Activated CD4-positive, alpha-beta memory T cell treated with anti-CD3 and anti-CD28 coated beads for 36 hours (primary cell): ENCODE measurements around the gene TOB1. TPM values are rescaled to one million over a fixed set of nuclear protein-coding genes. Genes with fewer than 3 reads are reported as not detected.

Experiments
- CTCF ChIA-PET: fragments of 350-600 bp; sonication (Branson Sonifier 250); formaldehyde crosslinking; loops from one replicate; lab custom pipeline; 2021; ENCODE audit warnings: antibody characterized with exemption, inconsistent platforms; lab: Charles Lee
- POLR2A ChIA-PET: fragments of 350-600 bp; sonication (Branson Sonifier 250); formaldehyde crosslinking; loops from one replicate; lab custom pipeline; 2021; ENCODE audit warnings: antibody characterized with exemption; lab: Charles Lee
- DNase-seq: peaks from one replicate; pipeline ENCODE4 v3.0.0-alpha.2; 2020
- H3K27ac Mint-ChIP-seq: one replicate; pipeline ENCODE4 v1.8.0; 2021; ENCODE audit warnings: mixed read lengths
- H3K27me3 Mint-ChIP-seq: one replicate; pipeline ENCODE4 v1.8.0; 2021; ENCODE audit warnings: mixed read lengths
- H3K36me3 Mint-ChIP-seq: one replicate; pipeline ENCODE4 v1.8.0; 2021; ENCODE audit warnings: mixed read lengths
- H3K4me1 Mint-ChIP-seq: one replicate; pipeline ENCODE4 v1.8.0; 2021; ENCODE audit warnings: low read depth, mixed read lengths
- H3K4me3 Mint-ChIP-seq: one replicate; pipeline ENCODE4 v1.8.0; 2021; ENCODE audit warnings: mild to moderate bottlenecking, mixed read lengths
- H3K9me3 Mint-ChIP-seq: one replicate; pipeline ENCODE4 v1.8.0; 2021; ENCODE audit warnings: mixed read lengths
- intact Hi-C: fragments of 100-400 bp; cut with micrococcal nuclease; formaldehyde crosslinking; loops from one replicate; pipeline ENCODE4 v1.15.1; 2023
- total RNA-seq, 2 experiments: library from RNA; stranded (reverse); gene quantifications; one replicate each; pipeline ENCODE4 v1.2.3, GENCODE V29; 2021

Gene TOB1
- total RNA-seq, 2 experiments from 2014 or later = 42.3 to 44.1 TPM

DNA sequence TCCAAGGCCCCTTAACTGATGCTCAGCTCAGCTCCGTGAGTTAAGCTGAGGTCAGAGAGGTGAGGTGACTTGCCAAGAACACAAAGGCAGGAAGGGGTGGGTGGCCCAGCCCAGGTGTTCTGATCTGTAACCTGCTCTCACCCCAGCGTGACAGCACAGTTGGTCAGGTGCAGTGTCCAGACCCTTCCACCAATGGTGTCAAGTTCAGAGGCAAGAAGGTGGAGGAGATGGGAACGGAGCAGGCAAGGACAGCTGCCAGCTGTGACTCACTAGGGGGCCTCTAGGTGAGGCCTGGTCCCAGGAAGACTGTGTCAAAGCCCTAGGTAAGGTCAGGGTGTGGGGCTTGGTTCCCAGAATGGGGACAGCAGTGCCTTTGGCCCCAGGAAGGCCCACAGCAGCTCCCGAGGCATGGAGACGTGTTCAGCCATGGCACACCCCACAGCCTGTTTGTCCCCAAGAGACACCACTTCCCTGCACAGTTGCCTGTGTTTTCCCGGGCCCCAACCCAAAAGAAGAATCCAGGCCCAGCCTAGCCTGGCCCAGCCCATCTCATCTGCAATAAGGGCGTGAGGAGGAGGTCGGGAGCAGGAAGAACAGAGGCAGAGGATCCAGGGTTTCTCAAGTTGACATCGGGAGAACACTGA lies 23.5 kb downstream of the TOB1 start:
- H3K4me3 Mint-ChIP-seq = no peak overlapping the region
- POLR2A ChIA-PET = interaction anchor here (1.0 kb wide), 1 partner anchor 10 kb away, joined by 4 read pairs; no protein-coding TSS in a partner anchor
- no peak for DNase-seq
- H3K27me3 Mint-ChIP-seq = no peaks in the 10 kb centered on the region
- intact Hi-C loops = loop anchor here (1.0 to 5.0 kb wide), 2 partner anchors 59 to 295 kb away; partner anchors contain the start of gene SPATA20
- no peaks in the 10 kb centered on the region for H3K9me3 Mint-ChIP-seq
- H3K36me3 Mint-ChIP-seq = no peaks in the 10 kb centered on the region
- no peak overlapping the region for H3K27ac Mint-ChIP-seq
- H3K4me1 Mint-ChIP-seq = no peaks in the 10 kb centered on the region
- CTCF ChIA-PET = interaction anchor here (0.8 to 5.3 kb wide), 23 partner anchors 9 to 445 kb away, joined by 3 to 32 read pairs (median 5); partner anchors contain the start of gene LRRC59

DNA sequence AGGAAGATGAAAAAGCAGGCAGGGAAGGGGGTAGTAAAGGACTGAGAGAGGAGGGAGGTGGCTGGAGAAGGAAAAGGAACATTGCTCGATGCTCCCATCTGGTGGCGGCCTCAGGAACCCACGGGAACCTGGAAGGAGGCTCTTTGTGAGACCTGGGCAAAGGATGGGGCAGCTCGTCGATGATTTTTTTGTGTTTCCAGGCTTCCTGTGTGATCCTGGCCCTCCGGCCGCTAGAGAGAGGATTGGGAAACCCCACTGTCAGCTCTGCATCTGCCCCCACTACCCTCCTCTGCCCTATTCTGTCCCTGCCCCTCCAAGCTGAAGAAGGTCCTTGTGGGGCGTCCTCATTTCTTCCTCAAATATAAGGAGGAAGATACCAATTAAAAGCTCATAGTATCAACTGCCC lies 24.2 kb downstream of the TOB1 start:
- CTCF ChIA-PET = interaction anchor here (0.8 to 5.3 kb wide), 23 partner anchors 10 to 445 kb away, joined by 3 to 32 read pairs (median 5); partner anchors contain the start of gene LRRC59
- Mint-ChIP-seq H3K27ac (no peak overlapping the region), H3K36me3 (no peaks in the 10 kb centered on the region), H3K4me3 (no peak overlapping the region), H3K4me1 (no peaks in the 10 kb centered on the region), H3K9me3 (no peaks in the 10 kb centered on the region), H3K27me3 (no peaks in the 10 kb centered on the region)
- POLR2A ChIA-PET = interaction anchor here (1.0 kb wide), 1 partner anchor 11 kb away, joined by 4 read pairs; no protein-coding TSS in a partner anchor
- intact Hi-C loops = loop anchor here (1.0 to 5.0 kb wide), 2 partner anchors 59 to 295 kb away; partner anchors contain the start of gene SPATA20
- DNase-seq = peak; percentile 77

DNA sequence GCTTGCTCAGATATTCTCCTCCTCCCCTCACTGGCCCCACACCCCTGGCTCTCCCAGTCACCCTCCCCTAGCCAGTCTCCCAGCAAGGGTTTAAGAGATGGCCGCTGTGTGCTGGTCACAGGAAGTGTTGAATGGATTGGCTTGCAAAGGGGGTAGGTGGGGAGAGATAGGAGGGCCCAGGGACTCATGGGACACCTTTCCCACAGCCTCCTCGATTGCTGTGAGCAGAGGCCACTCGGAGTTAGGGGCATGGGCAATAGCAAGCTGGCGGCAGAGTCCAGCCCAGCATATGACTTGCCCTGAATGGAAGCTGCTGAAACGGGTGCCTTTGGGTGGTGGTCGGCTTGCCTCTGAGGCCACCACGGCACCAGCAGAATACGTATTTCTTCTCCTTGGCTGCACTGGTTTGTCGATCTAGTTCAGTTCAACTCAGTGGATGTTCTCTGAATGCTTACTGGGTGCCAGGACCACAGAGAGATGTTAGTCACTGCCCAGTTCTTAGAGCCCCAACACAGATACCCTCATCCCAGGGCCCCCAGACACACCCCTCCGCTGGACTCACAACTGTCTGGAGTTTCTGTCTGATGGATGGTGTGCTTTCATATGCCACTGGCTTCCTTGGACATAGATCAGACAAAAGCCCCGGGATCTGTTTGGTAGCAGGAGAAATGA lies 24.7 kb downstream of the TOB1 start:
- H3K36me3 Mint-ChIP-seq = no peaks in the 10 kb centered on the region
- ChIA-PET CTCF (interaction anchor here (0.6 to 5.3 kb wide), 18 partner anchors 10 to 357 kb away, joined by 3 to 32 read pairs (median 4); no protein-coding TSS in a partner anchor), POLR2A (interaction anchor here (1.0 kb wide), 1 partner anchor 11 kb away, joined by 4 read pairs; no protein-coding TSS in a partner anchor)
- no peaks in the 10 kb centered on the region for H3K27me3 Mint-ChIP-seq
- no peaks in the 10 kb centered on the region for H3K9me3 Mint-ChIP-seq
- no peaks in the 10 kb centered on the region for H3K4me1 Mint-ChIP-seq
- intact Hi-C loops = loop anchor here (5.0 kb wide), 1 partner anchor 294 kb away; the partner anchor contains the start of gene SPATA20
- DNase-seq = no peak
- H3K4me3 Mint-ChIP-seq = no peak overlapping the region
- no peak overlapping the region for H3K27ac Mint-ChIP-seq

DNA sequence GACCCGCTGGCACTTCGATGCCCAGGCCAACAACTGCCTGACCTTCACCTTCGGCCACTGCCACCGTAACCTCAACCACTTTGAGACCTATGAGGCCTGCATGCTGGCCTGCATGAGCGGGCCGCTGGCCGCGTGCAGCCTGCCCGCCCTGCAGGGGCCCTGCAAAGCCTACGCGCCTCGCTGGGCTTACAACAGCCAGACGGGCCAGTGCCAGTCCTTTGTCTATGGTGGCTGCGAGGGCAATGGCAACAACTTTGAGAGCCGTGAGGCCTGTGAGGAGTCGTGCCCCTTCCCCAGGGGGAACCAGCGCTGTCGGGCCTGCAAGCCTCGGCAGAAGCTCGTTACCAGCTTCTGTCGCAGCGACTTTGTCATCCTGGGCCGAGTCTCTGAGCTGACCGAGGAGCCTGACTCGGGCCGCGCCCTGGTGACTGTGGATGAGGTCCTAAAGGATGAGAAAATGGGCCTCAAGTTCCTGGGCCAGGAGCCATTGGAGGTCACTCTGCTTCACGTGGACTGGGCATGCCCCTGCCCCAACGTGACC lies 25.8 kb downstream of the TOB1 start:
- Mint-ChIP-seq H3K4me3 (no peak overlapping the region), H3K4me1 (no peaks in the 10 kb centered on the region), H3K36me3 (no peaks in the 10 kb centered on the region), H3K9me3 (no peaks in the 10 kb centered on the region), H3K27ac (no peak overlapping the region), H3K27me3 (peaks cover 3% of the 10 kb centered on the region)
- ChIA-PET POLR2A (no interaction called here), CTCF (interaction anchor here (0.6 to 5.3 kb wide), 6 partner anchors 11 to 295 kb away, joined by 3 to 32 read pairs (median 8); no protein-coding TSS in a partner anchor)
- intact Hi-C loops = loop anchor here (5.0 kb wide), 1 partner anchor 293 kb away; the partner anchor contains the start of gene SPATA20
- DNase-seq = no peak

DNA sequence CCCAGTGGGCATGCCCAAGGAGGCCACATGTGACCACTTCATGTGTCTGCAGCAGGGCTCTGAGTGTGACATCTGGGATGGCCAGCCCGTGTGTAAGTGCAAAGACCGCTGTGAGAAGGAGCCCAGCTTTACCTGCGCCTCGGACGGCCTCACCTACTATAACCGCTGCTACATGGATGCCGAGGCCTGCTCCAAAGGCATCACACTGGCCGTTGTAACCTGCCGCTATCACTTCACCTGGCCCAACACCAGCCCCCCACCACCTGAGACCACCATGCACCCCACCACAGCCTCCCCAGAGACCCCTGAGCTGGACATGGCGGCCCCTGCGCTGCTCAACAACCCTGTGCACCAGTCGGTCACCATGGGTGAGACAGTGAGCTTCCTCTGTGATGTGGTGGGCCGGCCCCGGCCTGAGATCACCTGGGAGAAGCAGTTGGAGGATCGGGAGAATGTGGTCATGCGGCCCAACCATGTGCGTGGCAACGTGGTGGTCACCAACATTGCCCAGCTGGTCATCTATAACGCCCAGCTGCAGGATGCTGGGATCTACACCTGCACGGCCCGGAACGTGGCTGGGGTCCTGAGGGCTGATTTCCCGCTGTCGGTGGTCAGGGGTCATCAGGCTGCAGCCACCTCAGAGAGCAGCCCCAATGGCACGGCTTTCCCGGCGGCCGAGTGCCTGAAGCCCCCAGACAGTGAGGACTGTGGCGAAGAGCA lies 26.4 kb downstream of the TOB1 start:
- H3K36me3 Mint-ChIP-seq = no peaks in the 10 kb centered on the region
- H3K9me3 Mint-ChIP-seq = no peaks in the 10 kb centered on the region
- H3K4me3 Mint-ChIP-seq = no peak overlapping the region
- POLR2A ChIA-PET = no interaction called here
- intact Hi-C loops = loop anchor here (5.0 kb wide), 1 partner anchor 292 kb away; the partner anchor contains the start of gene SPATA20
- H3K27ac Mint-ChIP-seq = no peak overlapping the region
- no peaks in the 10 kb centered on the region for H3K4me1 Mint-ChIP-seq
- peaks cover 7% of the 10 kb centered on the region for H3K27me3 Mint-ChIP-seq
- DNase-seq = no peak
- CTCF ChIA-PET = interaction anchor here (1.1 to 5.3 kb wide), 4 partner anchors 11 to 117 kb away, joined by 3 to 32 read pairs (median 8); no protein-coding TSS in a partner anchor

DNA sequence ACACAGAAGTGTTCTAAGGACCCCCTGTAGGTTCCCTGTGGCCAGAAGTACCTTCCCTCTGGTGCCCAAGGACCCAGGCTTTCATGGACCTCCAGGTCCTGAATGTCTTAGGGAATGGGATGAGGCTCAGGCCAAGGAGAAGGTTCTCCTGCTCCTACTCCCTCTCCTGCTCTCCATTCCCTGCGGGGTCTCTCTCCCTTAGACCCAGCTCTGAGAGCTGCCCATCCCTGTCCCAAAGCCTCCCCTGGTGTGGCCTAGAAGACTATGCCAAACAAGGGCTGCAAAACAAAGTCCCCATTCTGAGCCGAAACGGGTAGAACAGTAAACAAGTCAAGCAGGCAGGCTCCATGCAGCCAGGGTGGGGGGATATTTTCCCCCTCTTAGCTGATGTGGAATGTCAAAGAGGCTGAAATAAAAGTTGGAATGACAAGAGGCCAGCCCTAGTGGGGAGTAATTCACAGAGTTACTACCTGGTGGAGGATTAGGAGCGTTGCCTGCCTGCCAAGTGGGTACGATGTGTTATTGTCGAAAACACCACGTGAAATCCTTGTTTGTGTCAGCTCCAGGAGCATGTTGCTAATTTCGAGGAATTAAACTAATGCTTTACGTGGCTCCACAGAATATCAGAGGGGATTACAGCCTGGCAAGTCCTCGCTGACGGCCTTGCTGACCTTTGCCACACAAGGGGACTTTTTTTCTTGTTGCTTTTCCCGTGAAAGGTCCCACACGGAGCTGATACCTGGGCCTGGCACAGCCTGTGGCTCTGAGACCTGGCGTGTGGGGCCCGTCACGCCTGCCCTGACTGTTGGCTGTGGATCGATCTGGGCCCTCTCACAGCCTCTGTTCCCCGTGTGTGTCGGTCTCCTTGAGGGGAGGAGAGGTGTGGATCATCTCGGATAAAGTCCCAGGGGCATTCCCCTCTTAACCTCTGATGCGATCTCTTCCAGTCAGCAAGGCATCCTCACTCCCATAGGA lies 27.9 kb downstream of the TOB1 start:
- Mint-ChIP-seq H3K27ac (no peak overlapping the region), H3K9me3 (no peaks in the 10 kb centered on the region), H3K36me3 (no peaks in the 10 kb centered on the region), H3K4me3 (no peak overlapping the region), H3K27me3 (peaks cover 16% of the 10 kb centered on the region), H3K4me1 (no peaks in the 10 kb centered on the region)
- ChIA-PET POLR2A (no interaction called here), CTCF (interaction anchor here (1.1 to 2.2 kb wide), 3 partner anchors 9 to 119 kb away, joined by 3 to 11 read pairs (median 5); no protein-coding TSS in a partner anchor)
- intact Hi-C loops = no loop called here
- no peak for DNase-seq

DNA sequence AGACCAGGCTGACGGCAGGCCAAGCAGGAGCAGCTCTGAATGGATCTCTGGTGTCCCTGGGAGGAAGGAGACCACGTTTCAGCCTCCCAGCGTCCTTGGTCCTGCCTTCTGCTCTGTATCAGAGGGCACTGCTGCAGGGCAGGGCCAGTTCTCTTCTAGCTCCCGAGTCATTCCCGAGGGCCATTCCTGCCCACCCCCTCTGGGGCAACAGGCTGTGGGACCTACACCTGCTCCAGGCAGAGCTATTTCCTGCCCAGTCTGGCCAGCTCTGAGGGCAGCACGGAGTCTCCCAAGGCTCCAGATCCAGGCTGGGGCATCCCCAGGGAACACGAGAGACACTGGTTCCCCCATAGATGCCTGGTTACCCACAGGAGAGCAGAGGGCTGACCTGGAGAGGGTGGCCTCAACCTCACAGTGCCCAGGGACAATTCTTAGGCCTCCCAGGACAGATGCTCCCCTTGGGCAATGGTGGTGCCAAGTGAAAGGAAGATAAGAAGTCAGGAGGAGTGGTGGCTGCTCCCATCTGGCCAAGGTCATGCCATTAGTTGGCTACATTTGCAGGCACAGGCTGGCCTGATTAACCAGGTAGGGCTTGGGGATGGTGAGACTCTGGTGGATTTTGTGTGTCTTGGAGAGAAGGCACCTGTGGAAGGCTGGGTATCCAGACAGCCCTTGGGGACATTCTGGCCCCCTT lies 28.7 kb downstream of the TOB1 start:
- Mint-ChIP-seq H3K4me3 (no peak overlapping the region), H3K4me1 (no peaks in the 10 kb centered on the region), H3K9me3 (no peaks in the 10 kb centered on the region), H3K36me3 (no peaks in the 10 kb centered on the region), H3K27me3 (peaks cover 17% of the 10 kb centered on the region), H3K27ac (no peak overlapping the region)
- POLR2A ChIA-PET = no interaction called here
- no peak for DNase-seq
- CTCF ChIA-PET = interaction anchor here (1.2 to 2.2 kb wide), 2 partner anchors 15 to 55 kb away, joined by 5 to 11 read pairs; no protein-coding TSS in a partner anchor
- intact Hi-C loops = no loop called here

DNA sequence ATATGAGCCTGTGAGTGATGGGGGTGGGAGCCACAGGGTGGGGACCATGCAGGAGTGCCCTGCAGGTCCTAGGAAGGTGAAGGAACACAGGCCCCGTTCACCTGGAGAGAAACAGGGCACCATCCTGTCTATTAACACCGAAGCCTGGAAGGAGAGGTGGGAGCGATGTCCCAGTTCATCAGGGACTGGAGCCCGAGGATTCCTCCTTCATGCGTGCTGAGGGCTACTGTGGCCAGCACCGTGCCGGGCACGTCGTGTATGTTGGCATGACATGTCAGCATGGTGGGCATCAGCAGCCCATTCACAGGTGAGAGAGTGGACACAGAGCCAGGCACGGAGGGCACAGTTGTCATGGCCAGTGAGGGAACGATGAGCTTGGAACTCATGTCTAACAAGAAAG lies 29.3 kb downstream of the TOB1 start:
- Mint-ChIP-seq H3K4me3 (no peak overlapping the region), H3K36me3 (no peaks in the 10 kb centered on the region), H3K27ac (no peak overlapping the region), H3K27me3 (peaks cover 17% of the 10 kb centered on the region), H3K9me3 (no peaks in the 10 kb centered on the region), H3K4me1 (no peaks in the 10 kb centered on the region)
- ChIA-PET POLR2A (no interaction called here), CTCF (interaction anchor here (1.2 kb wide), 1 partner anchor 16 kb away, joined by 5 read pairs; no protein-coding TSS in a partner anchor)
- intact Hi-C loops = no loop called here
- no peak for DNase-seq

DNA sequence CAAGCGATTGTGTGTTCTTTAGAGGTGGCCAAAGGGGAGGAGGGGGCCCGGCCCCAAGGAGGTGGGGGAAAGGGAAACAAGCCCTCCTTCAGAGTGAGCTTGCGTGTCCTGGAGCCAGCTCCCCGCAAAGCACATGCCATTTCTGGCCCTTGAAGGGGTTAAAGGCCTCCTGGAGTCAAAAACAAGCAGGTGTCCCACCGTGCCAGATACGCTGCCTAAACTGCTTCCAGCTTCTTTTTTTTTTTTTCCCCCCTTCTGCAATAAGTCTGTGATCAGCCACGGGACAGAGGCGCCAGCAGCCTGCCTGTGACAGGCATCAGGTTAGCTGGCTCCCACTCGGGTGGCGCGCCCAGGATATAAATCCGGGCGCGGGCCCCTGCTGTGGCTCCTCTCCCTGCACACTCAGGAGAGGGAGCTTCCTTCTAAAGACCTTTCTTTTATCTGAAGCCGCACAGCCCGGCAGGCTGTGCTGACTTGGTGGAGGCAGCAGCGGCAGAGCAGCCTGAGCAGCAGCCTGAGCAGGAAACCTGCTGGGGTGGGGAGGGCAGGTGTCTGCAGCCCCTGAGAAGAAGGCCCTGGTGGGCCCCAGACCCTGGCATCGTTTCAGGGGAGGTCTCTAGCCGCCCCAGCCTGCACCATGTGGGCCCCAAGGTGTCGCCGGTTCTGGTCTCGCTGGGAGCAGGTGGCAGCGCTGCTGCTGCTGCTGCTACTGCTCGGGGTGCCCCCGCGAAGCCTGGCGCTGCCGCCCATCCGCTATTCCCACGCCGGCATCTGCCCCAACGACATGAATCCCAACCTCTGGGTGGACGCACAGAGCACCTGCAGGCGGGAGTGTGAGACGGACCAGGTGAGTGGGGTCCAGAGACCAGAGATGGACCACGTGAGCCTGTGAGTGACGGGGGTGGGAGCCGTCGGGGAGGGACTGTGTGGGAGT lies 30.6 kb downstream of the TOB1 start, which contains the start of gene WFIKKN2:
Gene WFIKKN2, plus strand, starts transcription at position 286 of the 934 bp plus-strand sequence. Its CDS starts 352 bp downstream, at position 638.
- no peak within 1 kb of the TSS for H3K4me3 Mint-ChIP-seq
- peaks cover 17% of the 10 kb centered on the region for H3K27me3 Mint-ChIP-seq
- no peaks in the 10 kb centered on the region for H3K4me1 Mint-ChIP-seq
- intact Hi-C loops = no loop called here
- ChIA-PET POLR2A (no interaction called here), CTCF (interaction anchor here (1.1 kb wide), 1 partner anchor 19 kb away, joined by 4 read pairs; no protein-coding TSS in a partner anchor)
- no peaks in the 10 kb centered on the region for H3K9me3 Mint-ChIP-seq
- DNase-seq = no peak
- H3K36me3 Mint-ChIP-seq = no peaks in the 10 kb centered on the region
- no peak within 1 kb of the TSS for H3K27ac Mint-ChIP-seq
